Measurements from ENCODE around the gene TTLL10. TPM values are rescaled to one million over a fixed set of nuclear protein-coding genes. Genes with fewer than 3 reads are reported as not detected.

TTLL10 gene
- polyA plus RNA-seq, 1 donor (not counting 4 experiments of a cell fraction or from before 2014, with no cell fraction given): not detected

- Histone ChIP-seq H3K9me1 (ENCODE audit: control insufficient read depth, extremely low read depth, insufficient read depth, low read length) (no peaks in the 10 kb centered on the region), H3K9me3 (ENCODE audit: control insufficient read depth, low read depth, low read length) (no peaks in the 10 kb centered on the region), H3K4me1 (ENCODE audit: control insufficient read depth, extremely low read depth, insufficient read depth, low read length) (no peaks in the 10 kb centered on the region), H3K4me2 (ENCODE audit: control insufficient read depth, extremely low read depth, insufficient read depth, low read depth, low read length) (no peak overlapping the region), H3K27ac (ENCODE audit: control insufficient read depth, insufficient read depth, low read length) (no peak overlapping the region), H3K4me3 (ENCODE audit: control insufficient read depth in 2 of 3, extremely low read depth in 1 of 3, insufficient read depth in 2 of 3, low read depth in 1 of 3, low read length in 3 of 3) (no peak overlapping the region), H3K79me2 (ENCODE audit: control insufficient read depth, insufficient read depth, low read length) (no peaks in the 10 kb centered on the region), H3K27me3 (ENCODE audit: control insufficient read depth, extremely low read depth, insufficient read depth, low read length) (peaks cover 32% of the 10 kb centered on the region), H3K9ac (ENCODE audit: control insufficient read depth, extremely low read depth, insufficient read depth, low read length) (no peak overlapping the region), H2AFZ (ENCODE audit: control insufficient read depth, low read length) (no peak overlapping the region), H4K20me1 (ENCODE audit: control insufficient read depth, extremely low read depth, insufficient read depth, low read length) (no peaks in the 10 kb centered on the region), H3K36me3 (ENCODE audit: control insufficient read depth in 2 of 2, extremely low read depth in 1 of 2, insufficient read depth in 2 of 2, low read length in 2 of 2) (no peaks in the 10 kb centered on the region)
- FAIRE-seq (no peak), DNase-seq (ENCODE audit: low read depth, low spot score) (no peak)
- no peak for TF ChIP-seq EZH2 (IDR thresholded peaks at IDR 0.05; ENCODE audit: low read length)
- dilution Hi-C loops (cut with MboI; ENCODE audit: extremely low pct_ligation_motif_present, low sequenced_read_pairs): no loop called here
Observed at GRCh38 chr1:1134300-1134970, 39.2 kb upstream of the TTLL10 start.

- no peak overlapping the region for H3K9ac ChIP-seq (ENCODE audit: control insufficient read depth, extremely low read depth, insufficient read depth, low read length)
- no peak overlapping the region for H2AFZ ChIP-seq (ENCODE audit: control insufficient read depth, low read length)
- no peak overlapping the region for H3K4me2 ChIP-seq (ENCODE audit: control insufficient read depth, extremely low read depth, insufficient read depth, low read depth, low read length)
- no peak for FAIRE-seq
- TF ChIP-seq EZH2 (IDR thresholded peaks at IDR 0.05; ENCODE audit: low read length) (no peak), CTCF (optimal IDR thresholded peaks at IDR 0.05 in 1 of 3, IDR thresholded peaks at IDR 0.05 in 1 of 3, conservative IDR thresholded peaks at IDR 0.05 in 1 of 3; ENCODE audit: extremely low read depth in 1 of 3, insufficient read depth in 2 of 3, low read length in 3 of 3) (no peak)
- no peaks in the 10 kb centered on the region for H3K36me3 ChIP-seq (ENCODE audit: control insufficient read depth in 2 of 2, extremely low read depth in 1 of 2, insufficient read depth in 2 of 2, low read length in 2 of 2)
- no peaks in the 10 kb centered on the region for H4K20me1 ChIP-seq (ENCODE audit: control insufficient read depth, extremely low read depth, insufficient read depth, low read length)
- no peaks in the 10 kb centered on the region for H3K4me1 ChIP-seq (ENCODE audit: control insufficient read depth, extremely low read depth, insufficient read depth, low read length)
- no peaks in the 10 kb centered on the region for H3K9me3 ChIP-seq (ENCODE audit: control insufficient read depth, low read depth, low read length)
- DNase-seq (ENCODE audit: low read depth, low spot score): no peak
- no peak overlapping the region for H3K4me3 ChIP-seq (ENCODE audit: control insufficient read depth in 2 of 3, extremely low read depth in 1 of 3, insufficient read depth in 2 of 3, low read depth in 1 of 3, low read length in 3 of 3)
- no peaks in the 10 kb centered on the region for H3K79me2 ChIP-seq (ENCODE audit: control insufficient read depth, insufficient read depth, low read length)
- H3K27me3 ChIP-seq (ENCODE audit: control insufficient read depth, extremely low read depth, insufficient read depth, low read length): peaks cover 28% of the 10 kb centered on the region
- H3K27ac ChIP-seq (ENCODE audit: control insufficient read depth, insufficient read depth, low read length): no peak overlapping the region
- dilution Hi-C loops (cut with MboI; ENCODE audit: extremely low pct_ligation_motif_present, low sequenced_read_pairs): no loop called here
- no peaks in the 10 kb centered on the region for H3K9me1 ChIP-seq (ENCODE audit: control insufficient read depth, extremely low read depth, insufficient read depth, low read length)
Observed at GRCh38 chr1:1135339-1136136, 38.1 kb upstream of the TTLL10 start.

Data from keratinocyte (primary cell).